Sciatic nerve (tissue), 2 donors: ENCODE results near the gene LRRTM2. TPM values are rescaled to one million over a fixed set of nuclear protein-coding genes. Genes with fewer than 3 reads are reported as not detected.
"Not testable (repeated sequence)": the region's sequence is repeated elsewhere in the genome, so short reads cannot be mapped to it uniquely, and the experiment has no call there.

Experiments
- ATAC-seq: fragments of 200-7000 bp; cut with Tn5 transposase; one replicate; pipeline ENCODE4 v1.9.1; 2020; ENCODE audit warnings: mild to moderate bottlenecking, moderate library complexity
- DNase-seq: peaks from one replicate; pipeline ENCODE4 v3.0.0-alpha.2; 2020; ENCODE audit warnings: low spot score
- intact Hi-C: fragments of 100-400 bp; cut with DNase I; formaldehyde crosslinking; loops from one replicate; pipeline ENCODE4 v1.14.2; 2022
- total RNA-seq: library from RNA; stranded (reverse); fragmentation: NEBNext Ultra II Directional; extraction: Animal tissue kit (Norgen Biotek cat#: 25700); gene quantifications from one replicate; pipeline ENCODE4 v1.2.1, GENCODE V29; 2021
- donor health status: DM: no; HTN: no; CAD: no.
- donor health status: DM: no; HTN: no; CAD: no.

LRRTM2 gene, protein sequence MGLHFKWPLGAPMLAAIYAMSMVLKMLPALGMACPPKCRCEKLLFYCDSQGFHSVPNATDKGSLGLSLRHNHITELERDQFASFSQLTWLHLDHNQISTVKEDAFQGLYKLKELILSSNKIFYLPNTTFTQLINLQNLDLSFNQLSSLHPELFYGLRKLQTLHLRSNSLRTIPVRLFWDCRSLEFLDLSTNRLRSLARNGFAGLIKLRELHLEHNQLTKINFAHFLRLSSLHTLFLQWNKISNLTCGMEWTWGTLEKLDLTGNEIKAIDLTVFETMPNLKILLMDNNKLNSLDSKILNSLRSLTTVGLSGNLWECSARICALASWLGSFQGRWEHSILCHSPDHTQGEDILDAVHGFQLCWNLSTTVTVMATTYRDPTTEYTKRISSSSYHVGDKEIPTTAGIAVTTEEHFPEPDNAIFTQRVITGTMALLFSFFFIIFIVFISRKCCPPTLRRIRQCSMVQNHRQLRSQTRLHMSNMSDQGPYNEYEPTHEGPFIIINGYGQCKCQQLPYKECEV
- 0.58 TPM for total RNA-seq

DNA sequence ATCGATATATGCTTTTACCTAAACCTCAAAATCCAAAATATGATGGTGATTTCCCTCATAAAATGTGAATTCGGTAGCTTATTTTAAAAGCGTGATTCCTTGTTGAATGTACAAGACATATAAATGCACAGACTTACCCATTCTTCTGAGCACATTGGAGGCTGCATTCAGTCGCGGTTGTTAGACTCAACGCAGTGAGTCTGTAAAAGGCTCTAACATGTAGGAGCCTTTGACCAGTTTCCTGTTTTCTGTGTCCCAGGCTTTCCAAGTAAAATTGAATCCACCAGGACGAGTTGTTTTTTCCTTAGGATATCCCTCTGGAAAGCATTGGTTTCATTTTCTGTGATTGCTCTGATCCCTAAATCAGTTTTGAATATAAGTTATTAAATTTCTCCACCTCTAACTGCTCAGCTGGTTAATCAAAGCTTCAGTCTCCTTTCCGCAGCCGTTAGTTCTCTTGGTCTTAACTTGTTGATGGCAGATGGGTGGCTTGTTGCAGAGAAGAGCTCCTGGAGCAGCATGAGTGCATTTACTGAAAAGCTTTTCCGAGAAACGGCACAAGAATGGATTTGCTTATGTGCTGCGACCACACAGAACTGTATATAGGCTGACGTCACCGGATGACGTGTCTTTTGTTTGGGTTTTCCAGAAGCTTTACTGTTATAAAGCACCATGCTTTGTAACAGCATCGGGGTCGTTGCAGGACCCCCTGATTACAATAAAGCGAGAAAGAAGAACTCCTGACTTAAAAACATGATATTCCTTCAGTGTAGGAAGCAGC is at the start of gene LRRTM2:
LRRTM2 (minus strand) TSS at position 565 of the 781 bp plus-strand sequence; CDS start at position 141, 424 bp downstream.
- intact Hi-C loops = no loop called here
- peak; percentile 36 for ATAC-seq
- no peak for DNase-seq

DNA sequence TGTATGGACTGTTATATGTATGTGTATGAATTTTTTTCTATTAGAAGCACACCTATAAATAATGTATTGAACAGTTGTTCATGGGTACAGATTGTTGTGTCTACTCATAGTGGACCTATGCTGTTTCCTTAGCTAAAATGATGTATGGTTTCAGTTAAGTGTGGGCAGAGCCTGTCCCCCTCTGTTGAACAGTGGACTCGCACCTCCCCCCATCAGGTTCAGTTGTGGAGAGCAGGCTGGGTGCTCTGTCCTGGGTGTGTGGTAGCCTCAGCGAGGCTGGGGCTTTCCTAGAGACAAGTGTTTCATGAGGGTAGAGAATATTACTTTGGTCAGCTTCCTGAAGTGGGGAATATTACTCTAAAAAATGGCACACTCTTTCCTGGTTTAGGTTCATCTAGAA is 47.4 kb upstream of the LRRTM2 start:
- no peak for ATAC-seq
- DNase-seq = no peak
- intact Hi-C loops = loop anchor here (10.0 kb wide), 1 partner anchor 432 kb away; no protein-coding TSS in a partner anchor

DNA sequence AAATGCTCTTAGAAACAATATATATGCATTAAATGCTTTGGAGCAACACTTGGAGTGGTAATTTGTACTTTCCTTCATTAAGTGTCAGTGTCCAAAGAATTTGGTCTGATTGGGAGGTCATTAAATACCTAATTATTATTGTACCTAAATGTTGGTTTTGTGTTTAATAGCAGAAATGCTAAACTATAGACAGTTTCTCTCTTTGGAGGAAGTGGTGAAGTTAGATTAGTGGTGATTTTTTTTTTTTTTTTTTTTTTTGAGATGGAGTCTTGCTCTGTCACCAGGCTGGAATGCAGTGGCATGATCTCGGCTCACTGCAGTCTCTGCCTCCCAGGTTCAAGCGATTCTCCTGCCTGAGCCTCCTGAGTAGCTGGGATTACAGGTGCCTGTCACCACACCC is 46.2 kb upstream of the LRRTM2 start:
- not testable (repeated sequence) for DNase-seq, ATAC-seq
- intact Hi-C loops = loop anchor here (10.0 kb wide), 1 partner anchor 433 kb away; no protein-coding TSS in a partner anchor

DNA sequence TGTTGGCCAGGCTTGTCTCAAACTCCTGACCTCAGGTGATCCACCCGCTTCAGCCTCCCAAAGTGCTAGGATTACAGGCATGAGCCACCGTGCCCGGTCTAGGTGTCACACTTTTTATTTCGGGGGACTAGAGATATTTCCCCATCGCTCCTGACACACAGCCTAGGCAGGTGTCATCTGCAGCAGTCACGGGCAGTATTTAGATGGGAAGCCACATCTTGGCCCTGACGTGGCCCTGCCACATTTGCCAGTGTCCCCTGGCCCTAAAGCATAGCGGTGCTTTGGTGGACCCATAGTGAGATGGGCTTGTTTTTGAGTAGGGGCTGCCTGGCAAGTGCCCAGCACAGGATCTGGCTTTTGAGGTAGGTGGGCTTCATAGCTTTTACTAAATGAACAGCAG is 45.0 kb upstream of the LRRTM2 start:
- intact Hi-C loops = loop anchor here (10.0 kb wide), 1 partner anchor 435 kb away; no protein-coding TSS in a partner anchor
- ATAC-seq (no peak), DNase-seq (no peak)

DNA sequence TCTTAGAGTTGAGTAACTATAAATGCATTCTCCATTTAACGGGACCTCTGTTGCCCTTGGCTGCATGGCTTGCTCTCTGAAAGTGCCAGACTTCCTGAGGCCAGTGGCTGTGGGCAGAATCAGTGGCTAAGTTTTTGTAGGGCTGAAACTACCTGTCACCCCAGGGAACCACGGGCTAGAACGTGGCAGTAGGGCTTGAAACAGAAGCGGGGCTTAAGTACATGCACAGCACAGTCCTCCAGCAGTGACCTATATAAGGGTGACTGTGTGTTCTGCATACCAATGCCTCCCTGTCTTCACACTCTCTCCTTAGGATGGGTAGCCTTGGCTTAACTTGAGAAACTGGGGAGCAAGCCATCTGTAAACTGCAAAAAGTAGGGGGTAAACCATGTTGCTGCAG is 43.6 kb upstream of the LRRTM2 start:
- no peak for ATAC-seq
- DNase-seq = no peak
- intact Hi-C loops = no loop called here

DNA sequence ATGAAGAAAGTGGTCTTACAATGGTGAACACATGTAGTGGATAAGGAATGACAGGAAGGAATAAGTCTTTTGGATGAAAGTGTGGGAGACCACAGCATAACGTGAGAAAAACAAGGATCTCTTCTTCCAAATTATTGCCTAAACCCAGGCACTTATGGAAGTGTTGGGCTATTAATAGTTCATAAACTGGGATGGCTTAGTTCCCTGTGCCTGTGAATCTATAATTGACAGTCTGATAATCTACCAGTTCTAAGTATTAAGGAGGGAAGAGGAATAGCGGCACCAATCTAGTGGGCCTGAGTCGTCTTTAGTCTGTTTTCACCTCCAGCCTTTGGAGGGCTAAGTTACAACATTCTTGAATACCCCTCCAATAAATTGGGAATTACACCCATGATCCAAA is 39.2 kb upstream of the LRRTM2 start:
- ATAC-seq (no peak), DNase-seq (no peak)
- intact Hi-C loops = no loop called here

DNA sequence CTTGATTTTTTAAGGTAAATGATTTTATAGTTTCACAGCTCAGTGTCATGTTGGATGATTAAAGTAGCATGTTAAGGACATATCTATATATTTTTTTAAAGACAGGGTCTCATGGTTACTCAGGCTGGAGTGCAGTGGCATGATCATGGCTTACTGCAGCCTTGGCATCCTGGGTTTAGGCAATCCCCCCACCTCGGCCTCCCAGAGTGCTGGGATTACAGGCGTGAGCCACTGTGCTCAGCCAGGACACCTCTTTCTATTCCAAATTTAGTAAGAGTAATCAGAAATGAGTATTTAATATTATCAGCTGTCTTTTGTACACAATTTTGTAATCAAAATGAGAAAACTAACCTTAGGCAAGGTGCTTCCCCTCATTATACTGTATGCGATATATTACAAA is 38.6 kb upstream of the LRRTM2 start:
- DNase-seq (no peak), ATAC-seq (no peak)
- intact Hi-C loops = no loop called here

DNA sequence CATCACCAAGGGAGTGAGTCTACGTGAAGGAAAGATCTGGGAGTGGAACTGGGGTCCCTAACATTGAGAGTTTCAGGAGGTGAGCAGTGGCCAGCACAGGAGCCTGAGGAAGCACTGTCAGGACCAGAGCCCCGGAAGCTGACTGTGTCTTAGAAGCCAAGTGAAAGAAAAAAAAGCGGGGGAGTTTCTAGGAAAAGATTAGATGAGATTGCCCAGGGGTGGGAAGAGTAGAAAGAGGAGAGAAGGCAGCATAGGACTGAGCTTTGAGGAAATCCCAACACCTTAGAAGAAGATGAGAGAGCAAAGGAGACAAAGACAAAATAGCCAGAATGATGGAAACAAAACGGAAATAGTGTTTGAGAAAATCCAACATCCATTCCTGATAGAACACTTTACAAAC is 37.0 kb upstream of the LRRTM2 start:
- intact Hi-C loops = no loop called here
- ATAC-seq (no peak), DNase-seq (no peak)

DNA sequence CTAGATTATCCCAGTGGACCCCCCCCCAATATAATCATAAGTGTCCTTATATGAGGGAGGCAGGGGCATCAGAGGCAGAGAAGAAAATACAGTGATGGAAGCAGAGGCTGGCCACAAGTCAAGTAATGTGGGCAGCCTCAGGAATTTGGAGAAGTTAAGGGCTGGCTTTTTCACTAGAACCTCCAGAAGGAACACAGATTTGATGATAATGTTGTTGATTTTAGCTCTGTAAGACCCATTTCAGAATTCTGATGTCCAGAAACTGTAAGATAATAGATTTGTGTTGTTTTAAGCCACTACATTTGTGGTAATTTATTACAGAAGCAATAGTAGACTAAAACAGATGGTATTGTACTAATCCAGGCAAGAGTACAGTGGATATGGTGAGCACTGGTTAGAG is 36.3 kb upstream of the LRRTM2 start:
- intact Hi-C loops = no loop called here
- ATAC-seq (no peak), DNase-seq (no peak)

DNA sequence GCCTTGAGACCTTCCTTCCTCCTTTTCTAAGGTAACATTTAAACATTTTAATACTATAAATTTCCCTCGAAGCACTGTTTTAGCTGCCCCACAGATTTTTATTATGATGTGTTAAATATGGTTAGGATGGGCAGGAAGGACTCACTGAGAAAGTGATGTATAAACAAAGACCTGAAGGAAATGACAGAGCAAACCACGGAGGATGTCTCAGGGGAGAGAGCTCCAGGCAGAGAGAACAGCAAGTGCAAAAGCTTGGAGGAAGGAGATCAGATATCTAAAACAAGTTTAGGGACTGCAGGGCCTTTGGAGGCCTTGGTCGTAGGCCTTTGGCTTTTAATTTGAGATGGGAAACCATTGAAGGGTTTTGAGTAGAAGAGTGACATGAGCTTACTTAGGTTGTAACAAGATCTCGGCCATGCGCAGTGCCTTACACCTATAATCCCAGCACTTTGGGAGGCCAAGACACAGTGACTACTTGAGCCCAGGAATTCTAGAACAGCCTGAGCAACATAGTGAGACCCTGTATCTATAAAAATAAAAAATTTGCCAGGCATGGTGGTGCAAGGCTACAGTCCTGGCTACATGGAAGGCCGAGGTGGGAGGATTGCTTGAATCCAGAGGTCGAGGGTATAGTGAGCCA is 35.5 kb upstream of the LRRTM2 start:
- no peak for DNase-seq
- no peak for ATAC-seq
- intact Hi-C loops = no loop called here

DNA sequence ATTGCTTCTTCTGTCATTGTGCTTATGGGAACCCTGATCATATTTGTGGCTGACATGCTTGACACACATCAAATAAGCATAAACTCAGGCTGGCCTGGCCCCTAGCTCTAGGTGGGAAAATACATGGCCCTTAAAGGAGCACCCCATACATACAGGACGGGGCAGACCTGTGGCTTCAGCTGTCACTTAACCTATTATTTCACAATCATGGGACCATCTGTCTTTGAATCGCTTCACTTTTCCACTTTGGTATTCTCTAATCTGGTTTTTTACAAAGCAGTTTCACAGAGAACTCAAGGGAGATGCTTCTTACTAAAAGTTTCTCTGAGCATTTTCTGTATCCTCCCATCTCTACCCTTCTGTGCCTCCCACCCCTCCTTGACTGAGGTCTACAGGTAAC is 34.6 kb upstream of the LRRTM2 start:
- intact Hi-C loops = no loop called here
- DNase-seq = no peak
- no peak for ATAC-seq

DNA sequence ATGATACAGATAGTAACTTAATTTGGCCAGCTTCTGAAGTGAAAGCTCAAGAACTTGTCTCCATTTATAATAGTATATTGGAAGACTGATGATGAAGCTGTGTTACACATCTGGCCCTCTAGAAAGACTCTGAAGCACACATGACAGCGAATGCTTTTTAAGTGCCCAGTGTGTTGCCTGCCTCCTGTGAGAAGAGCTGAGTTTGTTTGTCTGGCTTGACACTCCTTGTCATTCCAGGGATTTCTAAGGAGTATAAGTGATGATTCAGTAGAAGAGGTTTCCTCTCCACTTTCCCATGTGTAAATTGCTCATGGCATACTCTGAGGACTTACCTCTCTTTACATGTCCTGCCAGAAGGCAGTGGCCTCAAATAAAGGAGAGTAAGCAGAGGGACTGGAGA is 30.4 kb upstream of the LRRTM2 start:
- intact Hi-C loops = no loop called here
- DNase-seq = no peak
- no peak for ATAC-seq

DNA sequence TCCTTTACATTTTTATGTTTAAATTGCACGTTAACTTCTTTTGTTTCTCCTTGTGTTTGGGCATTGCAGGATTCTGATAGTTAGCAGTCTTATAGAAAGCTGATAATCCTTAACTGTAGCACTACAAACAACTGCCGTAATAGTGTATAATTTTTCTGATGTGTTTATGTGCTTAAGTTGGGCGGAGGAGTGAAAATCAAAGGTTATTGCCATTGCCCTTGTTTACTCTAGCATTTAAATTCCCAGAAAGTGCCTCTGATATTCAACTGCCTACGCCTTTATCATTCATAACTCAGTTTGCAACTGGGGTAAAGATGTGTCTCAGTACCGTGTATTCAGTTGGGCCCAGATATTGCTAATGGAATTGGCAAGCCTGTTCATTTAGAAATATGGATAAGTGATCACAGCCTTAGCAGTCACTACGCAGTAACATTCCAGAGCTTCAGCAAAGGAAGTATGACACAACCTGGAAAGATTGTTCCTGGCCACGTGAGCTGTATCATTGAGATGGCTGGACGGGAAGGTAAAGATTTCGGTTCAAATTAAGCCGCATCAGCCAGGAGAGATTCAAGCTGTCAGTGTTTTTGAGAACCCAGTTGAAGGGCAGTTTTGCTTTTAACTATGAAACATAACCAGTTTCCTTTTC is 28.1 kb upstream of the LRRTM2 start:
- intact Hi-C loops = no loop called here
- DNase-seq (no peak), ATAC-seq (no peak)

DNA sequence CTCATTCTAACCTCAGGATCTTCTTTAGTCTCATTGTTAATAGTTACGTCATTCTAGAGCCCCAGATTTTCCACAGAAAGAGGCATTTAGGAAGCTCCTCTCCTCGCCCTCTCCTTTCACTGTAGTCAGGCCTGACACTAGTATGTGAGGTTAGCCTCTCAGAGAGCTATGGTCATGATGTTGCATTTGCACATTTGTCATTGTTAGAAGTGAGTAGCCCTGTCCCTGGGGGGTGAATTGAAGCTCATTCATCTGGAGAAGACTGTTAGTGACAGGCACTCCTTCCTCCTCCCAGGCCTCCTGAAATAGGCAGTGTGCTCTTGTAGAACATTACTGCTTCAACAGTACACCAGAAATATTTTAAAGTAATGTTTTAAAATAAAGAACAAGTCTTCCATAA is 26.6 kb upstream of the LRRTM2 start:
- intact Hi-C loops = no loop called here
- DNase-seq (no peak), ATAC-seq (no peak)

DNA sequence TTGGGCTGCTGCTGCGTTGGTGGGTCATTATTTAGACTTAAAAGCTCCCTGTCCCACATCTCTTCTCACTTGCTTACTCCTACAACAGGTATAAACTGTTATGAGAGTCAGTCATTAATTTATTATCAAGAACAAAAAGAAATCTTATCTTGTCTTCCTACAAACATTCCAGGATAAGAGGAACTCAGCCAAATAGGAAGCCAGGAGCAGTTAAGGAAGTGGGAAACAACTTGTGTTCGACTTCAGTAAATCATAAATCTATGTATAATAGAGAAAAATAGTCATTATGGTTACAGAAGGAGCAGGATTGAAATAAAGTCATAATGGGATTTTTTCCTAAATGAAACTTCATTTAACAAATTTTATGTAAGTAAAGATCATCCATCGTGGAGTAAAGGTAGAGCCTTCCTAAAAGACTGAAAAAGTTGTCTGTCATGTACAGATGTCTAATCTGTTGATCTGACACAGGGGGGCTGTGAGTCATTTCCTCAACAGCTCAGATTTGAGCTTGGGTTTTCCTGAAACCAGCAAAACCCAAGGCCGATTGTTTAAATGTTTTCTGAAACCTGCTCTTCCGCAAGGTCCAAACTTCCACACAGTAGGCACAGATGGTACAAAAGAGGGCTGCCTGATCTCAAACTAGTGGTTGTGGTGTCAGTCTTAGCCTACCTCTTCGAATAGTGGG is 25.3 kb upstream of the LRRTM2 start:
- no peak for ATAC-seq
- no peak for DNase-seq
- intact Hi-C loops = no loop called here

DNA sequence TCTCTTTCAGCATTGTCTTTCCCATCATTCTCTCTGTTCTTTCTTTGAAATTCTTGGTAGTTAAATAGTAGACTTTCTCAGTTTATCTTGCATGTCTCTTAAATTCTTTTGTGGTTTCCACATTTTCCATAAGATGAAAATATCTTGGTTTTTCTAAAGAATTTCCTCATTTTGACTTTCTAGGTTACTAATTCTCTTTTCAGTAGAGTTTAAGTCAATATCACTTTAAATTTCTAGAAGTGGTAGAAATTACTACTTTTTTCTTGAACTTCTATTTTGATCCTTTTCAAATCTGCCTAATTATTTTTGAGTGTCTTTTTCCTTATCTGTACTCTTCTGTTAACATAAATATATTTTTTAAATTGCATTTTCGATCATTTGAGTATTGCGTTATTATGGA is 23.6 kb upstream of the LRRTM2 start:
- intact Hi-C loops = no loop called here
- no peak for DNase-seq
- no peak for ATAC-seq

DNA sequence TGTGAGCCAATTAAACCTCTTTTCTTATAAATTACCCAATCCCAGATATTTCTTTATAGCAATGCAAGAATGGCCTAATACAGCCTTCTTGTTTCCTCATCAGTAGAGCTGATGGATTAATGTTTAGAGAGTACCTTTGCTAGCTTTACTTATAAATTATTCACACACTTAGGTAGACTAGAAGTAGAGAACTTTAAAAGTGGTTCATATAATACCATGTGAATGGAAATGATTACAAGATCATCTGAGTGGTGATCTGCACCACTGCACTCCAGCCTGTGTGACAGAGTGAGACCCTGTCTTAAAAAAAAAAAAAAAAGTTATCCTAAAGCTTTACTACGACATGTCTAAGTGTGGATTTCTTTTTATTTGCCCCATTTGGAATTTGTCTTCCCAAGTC is 23.2 kb upstream of the LRRTM2 start:
- DNase-seq (no peak), ATAC-seq (no peak)
- intact Hi-C loops = no loop called here

DNA sequence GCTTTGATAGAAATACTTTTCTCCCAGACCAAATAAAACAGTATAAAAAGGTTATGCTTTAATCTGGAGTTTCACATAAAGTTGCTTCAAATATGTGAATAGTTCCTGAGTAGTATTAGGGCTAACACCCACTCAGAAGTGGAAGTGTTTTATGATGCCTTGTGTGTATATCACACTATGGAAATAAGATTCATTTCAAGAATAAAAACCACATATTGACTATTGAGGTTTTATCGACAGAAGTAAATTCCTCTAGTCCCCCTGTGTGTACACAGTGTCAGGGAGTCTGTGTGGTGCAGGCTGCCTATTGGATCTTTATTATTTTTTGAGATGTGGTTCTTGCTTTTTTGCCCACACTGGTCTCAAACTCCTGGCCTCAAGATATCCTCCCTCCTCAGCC is 20.8 kb upstream of the LRRTM2 start:
- DNase-seq = no peak
- ATAC-seq = no peak
- intact Hi-C loops = no loop called here

DNA sequence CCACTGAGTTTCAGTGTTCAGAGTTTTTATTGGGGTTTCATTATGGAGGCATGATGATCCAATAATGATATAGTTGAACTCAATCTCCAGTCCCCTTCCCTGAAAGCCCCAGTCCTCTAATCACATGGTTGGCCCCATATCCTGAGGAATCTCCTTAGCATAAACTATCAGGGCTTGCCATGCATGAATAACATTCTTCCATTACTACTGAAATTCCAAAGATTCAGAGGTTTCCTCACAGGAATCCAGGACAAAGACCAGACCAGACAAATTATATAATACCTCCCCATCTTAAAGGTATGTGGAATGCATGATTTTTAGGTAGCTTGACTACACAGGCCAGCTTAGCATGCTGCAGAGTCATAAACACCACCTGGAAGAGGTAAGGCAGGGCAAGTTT is 15.5 kb upstream of the LRRTM2 start:
- ATAC-seq = no peak
- intact Hi-C loops = no loop called here
- no peak for DNase-seq
